HCT116 (cell line): ENCODE data around the gene FRMD4A. TPM values are rescaled to one million over a fixed set of nuclear protein-coding genes. Genes with fewer than 3 reads are reported as not detected.
"Not testable (repeated sequence)": the region's sequence is repeated elsewhere in the genome, so short reads cannot be mapped to it uniquely, and the experiment has no call there.

ENCODE experiments used
- ATAC-seq: fragments of 200-7000 bp; cut with Tn5 transposase; 2 replicates; pipeline ENCODE4 v1.9.1; 2020; ENCODE audit warnings: mild to moderate bottlenecking, moderate library complexity
- BruUV-seq: library from RNA; stranded (reverse); fragments of 400-500 nt; replicated peaks from 2 replicates; lab custom pipeline; 2021; lab: Mats Ljungman, UMichigan
- CTCF ChIA-PET: fragments of 300-600 bp; sonication (Branson Sonifier 250); formaldehyde crosslinking; loops from one replicate; lab custom pipeline; 2021; ENCODE audit warnings: antibody characterized with exemption; lab: Charles Lee
- POLR2A ChIA-PET: fragments of 300-600, 350-600 bp; sonication (Branson Sonifier 250); formaldehyde crosslinking; loops from one replicate; lab custom pipeline; 2021; ENCODE audit warnings: antibody characterized with exemption; lab: Charles Lee
- RAD21 ChIA-PET, 2 experiments: fragments of 300-600 bp; sonication (Branson Sonifier 250); formaldehyde crosslinking; loops; one replicate each; lab custom pipeline; 2023; ENCODE audit warnings: low total read pairs in 2 of 2; ENCODE audit not compliant: uncharacterized antibody in 2 of 2, unreplicated experiment in 2 of 2, low non-redundant PET in 1 of 2; lab: Charles Lee
- DNase-seq: peaks from one replicate; pipeline ENCODE4 v3.0.0-alpha.2; 2010; ENCODE audit warnings: low read depth, low spot score
- H2AFZ ChIP-seq: fragments of 200-600 bp; shearing (Covaris generic), sonication (generic); 2 replicates; pipeline ENCODE4 v1.6.1; 2017; ENCODE audit warnings: low read depth, mixed run types, mixed read lengths, antibody characterized with exemption, low read length; ENCODE audit not compliant: poor library complexity, severe bottlenecking
- H3K27ac ChIP-seq: 2 replicates; pipeline ENCODE4 v1.5.1; 2012; ENCODE audit warnings: low read depth, low read length
- H3K27me3 ChIP-seq: fragments of 200-600 bp; sonication (generic); 2 replicates; pipeline ENCODE4 v1.6.1; 2016; ENCODE audit warnings: mixed run types, low read length, mixed read lengths; ENCODE audit not compliant: insufficient read depth
- H3K36me3 ChIP-seq, 2 experiments: fragments of 200-500 bp in 1 of 2; fragments of 200-600 bp in 1 of 2; sonication (Bioruptor generic) in 1 of 2; sonication (generic) in 1 of 2; 2 replicates each; pipeline versions ENCODE4 v1.5.1 to v1.6.1; 2014 to 2016; ENCODE audit warnings: low read length in 2 of 2, inconsistent platforms in 1 of 2, mixed read lengths in 1 of 2, mixed run types in 1 of 2; ENCODE audit not compliant: insufficient read depth in 2 of 2, control insufficient read depth in 1 of 2
- H3K4me1 ChIP-seq, 2 experiments: fragments of 200-600 bp in 1 of 2; sonication (generic) in 1 of 2; 2 replicates each; pipeline versions ENCODE4 v1.5.1 to v1.6.1; 2012 to 2017; ENCODE audit warnings: low read length in 2 of 2, inconsistent platforms in 1 of 2, mild to moderate bottlenecking in 1 of 2, mixed read lengths in 1 of 2, mixed run types in 1 of 2, moderate library complexity in 1 of 2; ENCODE audit not compliant: insufficient read depth in 2 of 2, control insufficient read depth in 1 of 2
- H3K4me2 ChIP-seq: fragments of 200-600 bp; sonication (generic); 2 replicates; pipeline ENCODE4 v1.6.1; 2017; ENCODE audit warnings: mixed run types, low read length, mixed read lengths
- H3K4me3 ChIP-seq, 2 experiments: fragments of 200-600 bp in 1 of 2; sonication (generic) in 1 of 2; replicated peaks in 1 of 2; 2 replicates each; pipeline ENCODE4 v1.5.1; 2011 to 2016; ENCODE audit warnings: low read length in 2 of 2, control low read depth in 1 of 2, low read depth in 1 of 2, mild to moderate bottlenecking in 1 of 2, mixed read lengths in 1 of 2, mixed run types in 1 of 2
- H3K79me2 ChIP-seq: fragments of 200-600 bp; sonication (generic); 2 replicates; pipeline ENCODE4 v1.6.1; 2017; ENCODE audit warnings: mild to moderate bottlenecking, mixed run types, low read length, moderate library complexity, mixed read lengths; ENCODE audit not compliant: insufficient read depth
- H3K9ac ChIP-seq: fragments of 200-600 bp; sonication (generic); 2 replicates; pipeline ENCODE4 v1.6.1; 2016; ENCODE audit warnings: low read length, mixed read lengths
- H3K9me2 ChIP-seq: fragments of 200-600 bp; sonication (generic), shearing (Covaris generic); 2 replicates; pipeline ENCODE4 v1.6.1; 2017; ENCODE audit warnings: mixed run types, mild to moderate bottlenecking, moderate library complexity; ENCODE audit not compliant: insufficient read depth
- H3K9me3 ChIP-seq, 2 experiments: fragments of 200-500 bp in 1 of 2; fragments of 200-600 bp in 1 of 2; sonication (Bioruptor generic) in 1 of 2; sonication (generic) in 1 of 2; 2 replicates each; pipeline ENCODE4 v1.6.1; 2014 to 2017; ENCODE audit warnings: low read length in 2 of 2, mixed read lengths in 2 of 2, inconsistent platforms in 1 of 2, low read depth in 1 of 2, mild to moderate bottlenecking in 1 of 2, mixed run types in 1 of 2, moderate library complexity in 1 of 2; ENCODE audit not compliant: control insufficient read depth in 1 of 2, insufficient read depth in 1 of 2
- H4K20me1 ChIP-seq: fragments of 200-600 bp; sonication (generic), shearing (Covaris generic); 2 replicates; pipeline ENCODE4 v1.6.1; 2017; ENCODE audit warnings: mixed run types, mild to moderate bottlenecking, moderate library complexity; ENCODE audit not compliant: insufficient read depth
- ZBTB33 ChIP-seq: IDR thresholded peaks from 2 replicates; pipeline ENCODE4 v1.6.1; 2011; ENCODE audit warnings: mild to moderate bottlenecking, low read length, moderate library complexity; ENCODE audit not compliant: insufficient replicate concordance; ENCODE audit errors: extremely low read depth
- intact Hi-C: fragments of 100-400 bp; cut with micrococcal nuclease; formaldehyde crosslinking; loops from 2 replicates; pipeline ENCODE4 v1.10.0; 2022
- total RNA-seq: library from RNA; stranded (reverse); gene quantifications from one replicate; pipeline ENCODE4 v1.2.1, GENCODE V29; 2021; ENCODE audit not compliant: unreplicated experiment

The FRMD4A gene
- total RNA-seq, 1 experiment from 2014 or later: 0.20 TPM

GRCh38 chr10:13716081-13717071, 614.3 kb downstream of the FRMD4A start:
- no peak overlapping the region for H3K27ac ChIP-seq
- ATAC-seq: no peak
- peaks cover 12 to 16% of the 10 kb centered on the region in 2 experiments for H3K4me1 ChIP-seq
- no peaks in the 10 kb centered on the region for H3K79me2 ChIP-seq
- H3K36me3 ChIP-seq: no peaks in the 10 kb centered on the region
- no peak for DNase-seq
- TF ChIP-seq ZBTB33: no peak
- no peaks in the 10 kb centered on the region for H3K9me3 ChIP-seq
- CTCF ChIA-PET: no interaction called here
- H3K9me2 ChIP-seq: no peaks in the 10 kb centered on the region
- intact Hi-C loops: no loop called here
- H3K4me2 ChIP-seq: no peak overlapping the region
- no TSS peak for BruUV-seq
- H3K27me3 ChIP-seq: no peaks in the 10 kb centered on the region
- POLR2A ChIA-PET: no interaction called here
- no peaks in the 10 kb centered on the region for H4K20me1 ChIP-seq
- no peak overlapping the region for H2AFZ ChIP-seq
- H3K4me3 ChIP-seq: no peak overlapping the region
- RAD21 ChIA-PET: no interaction called here
- H3K9ac ChIP-seq: no peak overlapping the region

- BruUV-seq, H3K27ac ChIP-seq, H3K4me3 ChIP-seq, H3K27me3 ChIP-seq, CTCF ChIA-PET, DNase-seq, H3K36me3 ChIP-seq, H4K20me1 ChIP-seq, H3K9ac ChIP-seq, POLR2A ChIA-PET, intact Hi-C loops, H3K4me2 ChIP-seq, H2AFZ ChIP-seq, H3K9me3 ChIP-seq, H3K79me2 ChIP-seq, H3K9me2 ChIP-seq, ATAC-seq, RAD21 ChIA-PET: not testable (repeated sequence)
- H3K4me1 ChIP-seq: peaks cover 12 to 16% of the 10 kb centered on the region in 2 experiments
These were observed 615.1 kb downstream of the FRMD4A start for GRCh38 chr10:13715596-13715995.
